Ishikawa (cell line): ENCODE data around the gene USP47.

Source experiments
- CEBPB ChIP-seq: IDR thresholded peaks from 2 replicates; pipeline ENCODE4 v1.6.1; 2012
- CREB1 ChIP-seq: IDR thresholded peaks from 2 replicates; pipeline ENCODE4 v1.6.1; 2012; ENCODE audit warnings: low read depth
- EGR1 ChIP-seq: IDR thresholded peaks from 2 replicates; pipeline ENCODE4 v1.6.1; 2012
- EP300 ChIP-seq: IDR thresholded peaks from 2 replicates; pipeline ENCODE4 v1.6.1; 2012; ENCODE audit warnings: borderline replicate concordance
- FOXM1 ChIP-seq: IDR thresholded peaks from 2 replicates; pipeline ENCODE4 v1.6.1; 2012; ENCODE audit warnings: low read depth, borderline replicate concordance
- MAX ChIP-seq: IDR thresholded peaks from 2 replicates; pipeline ENCODE4 v1.6.1; 2012
- NFIC ChIP-seq: IDR thresholded peaks from 2 replicates; pipeline ENCODE4 v1.6.1; 2012
- RAD21 ChIP-seq: IDR thresholded peaks from 2 replicates; pipeline ENCODE4 v1.6.1; 2012; ENCODE audit warnings: low read depth
- REST ChIP-seq: IDR thresholded peaks from 2 replicates; pipeline ENCODE4 v1.6.1; 2012; ENCODE audit warnings: low read depth, mild to moderate bottlenecking
- TAF1 ChIP-seq: IDR thresholded peaks from 2 replicates; pipeline ENCODE4 v1.6.1; 2012; ENCODE audit warnings: low read depth, mild to moderate bottlenecking
- TCF12 ChIP-seq: IDR thresholded peaks from 2 replicates; pipeline ENCODE4 v1.6.1; 2012; ENCODE audit warnings: low read depth
- TEAD4 ChIP-seq: IDR thresholded peaks from 2 replicates; pipeline ENCODE4 v1.6.1; 2012
- USF1 ChIP-seq: IDR thresholded peaks from 2 replicates; pipeline ENCODE4 v1.6.1; 2012
- YY1 ChIP-seq: IDR thresholded peaks from 2 replicates; pipeline ENCODE4 v1.6.1; 2012; ENCODE audit warnings: low read depth
- ZBTB7A ChIP-seq: IDR thresholded peaks from 2 replicates; pipeline ENCODE4 v1.6.1; 2012; ENCODE audit warnings: low read depth

Gene USP47

GRCh38 chr11:11946878-11947277 is 105.1 kb downstream of the USP47 start:
- TF ChIP-seq FOXM1 (no peak), TEAD4 (no peak), USF1 (no peak), REST (no peak), CREB1 (no peak), TAF1 (no peak), MAX (no peak)

DNA sequence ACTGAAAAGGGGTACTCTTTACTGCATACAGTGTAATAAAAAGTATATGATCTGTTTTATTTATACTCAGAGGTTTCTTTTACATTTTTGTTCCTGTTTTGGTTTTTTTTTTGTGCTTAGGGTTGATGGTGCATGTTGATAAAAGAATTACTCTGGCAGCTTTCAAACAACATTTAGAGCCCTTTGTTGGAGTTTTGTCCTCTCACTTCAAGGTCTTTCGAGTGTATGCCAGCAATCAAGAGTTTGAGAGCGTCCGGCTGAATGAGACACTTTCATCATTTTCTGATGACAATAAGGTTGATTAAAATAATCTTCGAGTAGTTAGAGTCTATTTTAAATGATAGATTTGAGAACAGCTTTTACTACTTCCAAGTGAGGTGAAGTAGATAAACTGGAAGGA is 106.1 kb downstream of the USP47 start:
- TF ChIP-seq TEAD4, result no peak
- no peak for TF ChIP-seq EP300
- TF ChIP-seq NFIC, result no peak
- no peak for TF ChIP-seq RAD21
- no peak for TF ChIP-seq TAF1
- TF ChIP-seq FOXM1, result no peak
- TF ChIP-seq TCF12, result no peak

- TF ChIP-seq EP300 (no peak), EGR1 (no peak), TAF1 (no peak)
Observed at GRCh38 chr11:11948242-11948947, 106.6 kb downstream of the USP47 start.

- TF ChIP-seq TEAD4, result no peak
Observed at GRCh38 chr11:11949482-11949881, 107.7 kb downstream of the USP47 start.

- no peak for TF ChIP-seq YY1
- TF ChIP-seq TAF1, result no peak
- no peak for TF ChIP-seq TEAD4
- no peak for TF ChIP-seq USF1
- no peak for TF ChIP-seq CEBPB
- no peak for TF ChIP-seq REST
- no peak for TF ChIP-seq RAD21
- no peak for TF ChIP-seq CREB1
- no peak for TF ChIP-seq NFIC
- TF ChIP-seq MAX, result no peak
- TF ChIP-seq EGR1, result no peak
- TF ChIP-seq EP300, result no peak
- TF ChIP-seq ZBTB7A, result no peak
- TF ChIP-seq TCF12, result no peak
Observed at GRCh38 chr11:11952036-11952435, 110.3 kb downstream of the USP47 start.

DNA sequence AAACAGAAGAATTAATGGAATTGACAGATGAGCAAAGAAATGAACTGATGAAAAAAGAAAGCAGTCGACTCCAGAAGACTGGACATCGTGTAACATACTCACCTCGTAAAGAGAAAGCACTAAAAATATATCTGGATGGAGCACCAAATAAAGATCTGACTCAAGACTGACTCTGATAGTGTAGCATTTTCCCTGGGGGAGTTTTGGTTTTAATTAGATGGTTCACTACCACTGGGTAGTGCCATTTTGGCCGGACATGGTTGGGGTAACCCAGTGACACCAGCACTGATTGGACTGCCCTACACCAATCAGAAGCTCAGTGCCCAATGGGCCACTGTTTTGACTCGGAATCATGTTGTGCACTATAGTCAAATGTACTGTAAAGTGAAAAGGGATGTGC is 114.2 kb downstream of the USP47 start:
- no peak for TF ChIP-seq YY1
- no peak for TF ChIP-seq TCF12
- no peak for TF ChIP-seq CEBPB
- no peak for TF ChIP-seq FOXM1
